ENCODE results near the gene IL13RA1.

GRCh38 chrX:118685393-118685792, 42.0 kb upstream of the IL13RA1 start:
- TF ChIP-seq MZF1 (tag by site-specific recombination; IDR thresholded peaks at IDR 0.05; ENCODE audit: borderline replicate concordance): no peak
- TF ChIP-seq ZNF580 (tag by site-specific recombination; IDR thresholded peaks at IDR 0.05): no peak
- TF ChIP-seq CTCF (tag by site-specific recombination; IDR thresholded peaks at IDR 0.05): no peak
- no peak for TF ChIP-seq WT1 (tag by site-specific recombination; IDR thresholded peaks at IDR 0.05)
- TF ChIP-seq KLF16 (tag by site-specific recombination; IDR thresholded peaks at IDR 0.05): no peak
- no peak for TF ChIP-seq ZBTB7A (tag by site-specific recombination; IDR thresholded peaks at IDR 0.05; ENCODE audit: low read depth)
- TF ChIP-seq ELK4 (IDR thresholded peaks at IDR 0.05; ENCODE audit: borderline replicate concordance, low read depth, low read length): no peak
- TF ChIP-seq ZNF366 (tag by site-specific recombination; conservative IDR thresholded peaks at IDR 0.05): no peak
- no peak for TF ChIP-seq ZNF596 (tag by site-specific recombination; IDR thresholded peaks at IDR 0.05)

All from HEK293 (cell line).